DND-41 (cell line): Measurements from ENCODE around the gene DST.

ENCODE experiments used
- EZH2 ChIP-seq: IDR thresholded peaks from 3 replicates; pipeline ENCODE4 v1.6.1; 2012; ENCODE audit warnings: borderline replicate concordance, low read depth, mild to moderate bottlenecking, moderate library complexity, low read length, inconsistent platforms; ENCODE audit not compliant: severe bottlenecking
- TF ChIP-seq, protein P1 (sequence below): IDR thresholded peaks from 2 replicates; pipeline ENCODE4 v1.5.1; 2012; ENCODE audit warnings: borderline replicate concordance, low read length, moderate library complexity, mild to moderate bottlenecking; ENCODE audit not compliant: poor library complexity, severe bottlenecking; ENCODE audit errors: extremely low read depth

DNA sequence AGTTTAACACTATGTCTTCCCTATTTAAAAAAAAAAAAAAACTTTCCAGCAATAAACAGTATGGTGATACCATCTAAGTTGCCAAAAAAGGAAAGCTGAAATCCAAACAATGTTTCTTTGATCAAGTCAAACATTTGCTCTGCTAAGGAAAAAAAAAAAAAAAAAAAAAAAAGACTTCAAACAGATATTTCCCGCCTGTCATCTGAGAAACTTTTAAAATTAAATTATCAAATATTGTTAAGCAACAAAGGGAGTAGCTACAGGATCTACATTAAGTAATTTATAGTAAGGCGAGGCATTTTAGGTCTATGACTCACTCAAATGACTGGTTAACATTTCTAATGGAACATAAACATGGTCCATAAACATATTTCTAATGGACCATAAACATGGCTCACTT lies 121.2 kb downstream of the DST start:
- TF ChIP-seq, protein P1, sequence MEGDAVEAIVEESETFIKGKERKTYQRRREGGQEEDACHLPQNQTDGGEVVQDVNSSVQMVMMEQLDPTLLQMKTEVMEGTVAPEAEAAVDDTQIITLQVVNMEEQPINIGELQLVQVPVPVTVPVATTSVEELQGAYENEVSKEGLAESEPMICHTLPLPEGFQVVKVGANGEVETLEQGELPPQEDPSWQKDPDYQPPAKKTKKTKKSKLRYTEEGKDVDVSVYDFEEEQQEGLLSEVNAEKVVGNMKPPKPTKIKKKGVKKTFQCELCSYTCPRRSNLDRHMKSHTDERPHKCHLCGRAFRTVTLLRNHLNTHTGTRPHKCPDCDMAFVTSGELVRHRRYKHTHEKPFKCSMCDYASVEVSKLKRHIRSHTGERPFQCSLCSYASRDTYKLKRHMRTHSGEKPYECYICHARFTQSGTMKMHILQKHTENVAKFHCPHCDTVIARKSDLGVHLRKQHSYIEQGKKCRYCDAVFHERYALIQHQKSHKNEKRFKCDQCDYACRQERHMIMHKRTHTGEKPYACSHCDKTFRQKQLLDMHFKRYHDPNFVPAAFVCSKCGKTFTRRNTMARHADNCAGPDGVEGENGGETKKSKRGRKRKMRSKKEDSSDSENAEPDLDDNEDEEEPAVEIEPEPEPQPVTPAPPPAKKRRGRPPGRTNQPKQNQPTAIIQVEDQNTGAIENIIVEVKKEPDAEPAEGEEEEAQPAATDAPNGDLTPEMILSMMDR = no peak
- TF ChIP-seq EZH2 = no peak
